Endothelial cell of umbilical vein (primary cell): ENCODE results near the gene ECD.

Experiments used
- CTCF ChIP-seq, 2 donors: IDR thresholded peaks; 1 replicate in 1 of 2; 2 replicates in 1 of 2; pipeline ENCODE4 v1.5.1; 2011; ENCODE audit warnings: low read length in 2 of 2, mild to moderate bottlenecking in 2 of 2, moderate library complexity in 2 of 2, control low read depth in 1 of 2, inconsistent platforms in 1 of 2, low read depth in 1 of 2; ENCODE audit not compliant: insufficient read depth in 1 of 2; ENCODE audit errors: extremely low read depth in 1 of 2
- MYC ChIP-seq: IDR thresholded peaks from one replicate; pipeline ENCODE4 v1.6.1; 2011; ENCODE audit warnings: mild to moderate bottlenecking, low read depth, low read length

GRCh38 chr10:73167783-73168464 lies at the start of gene ECD, which contains the start of gene FAM149B1:
- TF ChIP-seq CTCF (IDR thresholded peaks at IDR 0.05; ENCODE audit: extremely low read depth in 1 of 2, insufficient read depth in 1 of 2, low read depth in 1 of 2, low read length in 2 of 2): no peak
- no peak for TF ChIP-seq MYC
